HG03442 (cell line): ENCODE results near the gene FAM120B.
A peak's percentile ranks its signal among the peaks of the same experiment; 100 is the strongest.

Source experiments
- ATAC-seq: cut with Tn5 transposase; IDR thresholded peaks from one replicate; pipeline ENCODE4 v1.9.1; 2021; ENCODE audit warnings: mild to moderate bottlenecking, moderate library complexity; ENCODE audit not compliant: unreplicated experiment

Gene FAM120B

DNA sequence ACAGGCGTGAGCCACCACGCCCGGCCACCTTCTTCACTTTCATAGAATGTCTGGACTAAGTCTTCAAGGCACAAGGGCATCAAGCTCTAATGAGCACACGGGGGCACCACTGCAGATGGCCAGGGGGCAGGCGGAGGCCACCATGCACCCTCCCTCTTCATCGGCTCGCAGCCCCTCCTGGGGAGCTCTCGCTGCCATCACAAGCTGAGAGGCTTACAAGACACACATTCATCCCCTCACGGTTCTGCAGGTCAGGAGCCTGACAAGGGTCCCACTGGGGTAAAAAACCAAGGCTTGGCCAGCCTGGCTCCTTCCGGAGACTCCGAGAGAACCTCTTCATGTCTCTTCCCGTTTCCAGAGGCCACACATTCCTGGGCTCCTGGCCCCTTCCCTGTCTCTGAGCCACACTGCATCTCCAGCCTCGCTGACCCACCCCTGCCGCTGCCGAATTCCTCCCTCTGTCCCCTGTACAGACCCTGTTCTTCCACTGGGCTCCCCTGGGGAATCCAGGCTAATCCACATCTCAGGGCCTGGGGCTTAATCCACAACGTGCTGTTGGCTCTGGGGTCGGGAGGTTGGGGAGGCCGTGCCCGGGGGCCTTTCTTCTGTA is 35.5 kb upstream of the FAM120B start:
- ATAC-seq = no peak

DNA sequence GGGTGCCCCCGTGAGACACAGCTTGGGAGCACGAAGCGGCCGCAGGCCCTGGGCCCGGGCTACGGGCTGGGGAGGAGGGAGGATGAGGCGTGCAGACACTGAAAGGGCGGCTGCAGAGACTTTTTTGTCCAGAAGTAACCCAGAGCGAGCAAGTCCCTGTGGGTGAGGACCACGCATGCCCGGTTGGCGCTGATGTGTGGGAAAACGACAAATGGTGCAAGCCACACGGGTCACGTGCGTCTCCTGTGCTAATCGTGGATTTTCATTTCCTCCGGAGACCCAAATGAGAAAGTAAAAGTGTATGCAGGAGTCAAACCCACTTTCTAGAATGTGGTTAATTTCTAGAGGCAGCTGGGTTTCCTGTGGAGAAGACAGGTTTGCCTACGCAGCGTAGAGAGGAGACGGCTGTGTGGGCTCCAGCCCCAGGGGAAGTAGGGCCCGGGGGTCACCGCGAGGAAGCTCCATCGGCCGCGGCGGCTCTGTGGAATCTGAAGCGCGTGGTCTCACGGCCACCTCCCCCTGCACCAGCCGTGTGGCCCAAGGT is 34.7 kb upstream of the FAM120B start:
- peak; percentile 94 for ATAC-seq

DNA sequence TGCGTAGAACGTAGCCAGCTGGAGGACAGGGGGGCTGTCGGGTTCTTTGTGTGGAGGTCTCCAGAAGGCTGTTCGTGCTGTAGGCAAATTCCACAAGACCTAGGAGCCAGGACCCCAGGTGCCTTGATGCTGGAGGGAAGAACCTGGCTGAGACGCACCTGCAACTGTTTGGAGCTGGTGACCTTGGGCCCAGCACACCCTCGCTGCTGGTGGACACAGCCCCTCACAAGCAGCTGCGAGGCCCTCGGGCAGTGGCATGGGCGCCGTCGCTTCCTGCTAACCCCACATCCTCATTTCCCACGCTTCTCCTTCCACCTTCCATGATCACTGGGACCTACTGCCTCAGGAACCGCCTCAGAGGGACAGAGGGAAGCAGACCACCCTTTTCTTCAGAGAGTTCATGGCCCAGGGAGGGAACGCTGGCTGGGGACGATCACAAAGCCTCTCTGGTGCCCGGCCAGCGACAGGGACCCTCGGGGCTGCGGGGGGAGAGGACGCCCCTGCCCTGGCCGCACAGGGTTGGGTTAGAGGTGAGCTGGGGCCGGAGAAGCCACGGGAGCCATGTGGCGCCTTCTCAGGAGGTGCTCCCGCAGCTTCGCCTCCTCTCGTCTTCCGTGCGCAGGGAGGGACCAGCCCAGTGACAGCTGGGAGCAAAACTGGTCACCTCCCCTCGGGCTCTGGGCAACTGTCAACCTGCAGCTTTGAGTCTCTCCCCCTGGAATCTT is 34.1 kb upstream of the FAM120B start:
- no peak for ATAC-seq

DNA sequence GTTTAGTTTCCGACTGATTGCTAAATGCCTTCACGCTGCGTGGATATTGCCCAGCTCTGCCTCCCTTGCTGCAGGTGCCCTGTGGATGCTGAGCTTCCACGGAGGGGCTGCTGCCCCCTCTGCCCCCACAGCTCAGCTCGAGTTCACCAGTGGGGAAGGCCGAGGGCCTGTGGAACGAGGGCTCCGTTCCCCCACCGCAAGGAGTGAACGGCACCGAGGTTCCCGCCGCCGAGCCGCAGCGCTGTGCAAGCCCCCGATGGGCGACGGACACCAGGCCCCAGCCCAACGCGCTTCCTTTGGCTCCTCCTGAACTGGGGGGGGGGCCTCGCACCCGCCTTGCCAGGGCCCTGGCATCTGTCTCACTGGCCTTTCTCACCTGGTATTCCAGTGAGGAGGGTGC is 33.4 kb upstream of the FAM120B start:
- ATAC-seq = no peak

DNA sequence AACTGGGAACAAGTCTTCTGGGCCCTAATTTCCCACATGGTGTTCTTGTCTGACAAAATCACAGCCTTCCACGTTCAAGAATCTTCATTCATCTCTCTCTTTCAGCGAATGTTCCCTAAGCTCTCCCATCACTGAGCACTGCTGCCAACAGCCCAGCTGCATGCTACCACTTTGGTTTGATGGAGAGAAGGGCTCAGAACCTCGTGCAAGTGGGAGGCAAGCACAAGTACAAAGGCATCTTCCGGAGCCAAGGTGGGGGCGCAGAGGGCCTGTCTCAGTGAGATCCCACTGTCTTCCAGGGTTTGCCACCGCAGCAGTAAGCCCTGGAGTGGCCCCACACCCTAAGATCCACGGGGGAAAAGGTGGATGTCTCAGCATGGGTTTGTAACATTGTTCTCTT is 32.9 kb upstream of the FAM120B start:
- ATAC-seq = no peak

DNA sequence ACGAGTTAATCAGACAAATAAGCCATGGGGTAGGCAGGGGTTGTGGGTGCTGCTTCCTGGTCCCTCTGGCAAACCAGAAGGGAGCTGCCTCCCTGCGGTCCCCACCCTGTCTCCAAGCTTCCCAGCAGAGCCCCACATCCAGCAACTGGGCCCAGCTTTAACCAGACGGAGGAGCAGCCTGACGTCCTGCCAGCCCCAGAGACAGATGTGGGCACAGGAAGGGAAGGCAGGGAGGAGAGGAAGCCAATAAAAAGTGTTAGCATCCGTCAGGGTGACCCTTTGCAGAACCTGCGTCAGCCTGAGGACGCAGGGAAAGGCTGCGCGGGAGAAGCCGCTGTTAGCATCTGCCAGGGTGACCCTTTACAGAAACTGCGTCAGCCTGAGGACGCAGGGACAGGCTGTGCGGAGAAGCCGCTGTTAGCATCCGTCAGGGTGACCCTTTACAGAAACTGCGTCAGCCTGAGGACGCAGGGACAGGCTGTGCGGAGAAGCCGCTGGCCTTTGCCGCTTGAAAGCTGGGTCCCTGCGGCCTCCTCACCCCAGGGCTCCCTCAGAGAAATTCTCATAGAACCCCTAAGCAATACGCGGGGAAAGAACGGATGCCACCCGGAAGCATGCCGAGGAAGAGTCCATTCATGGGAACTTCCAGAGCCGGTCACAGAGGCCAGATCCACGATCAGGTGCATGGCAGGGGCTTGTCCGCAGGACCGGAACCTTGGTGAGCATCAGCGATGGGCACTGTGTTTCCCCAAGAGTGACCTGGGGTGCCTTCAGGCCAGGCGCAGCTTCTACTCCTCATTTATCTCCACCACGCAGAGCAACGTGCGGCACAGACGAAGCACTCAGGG is 31.6 kb upstream of the FAM120B start:
- ATAC-seq = no peak

GRCh38 chr6:170276369-170277057 is 30.0 kb upstream of the FAM120B start:
- ATAC-seq = no peak

GRCh38 chr6:170277893-170278742 is 28.4 kb upstream of the FAM120B start:
- ATAC-seq = no peak

- no peak for ATAC-seq
Observed at GRCh38 chr6:170278743-170279094, 27.8 kb upstream of the FAM120B start.

- no peak for ATAC-seq
Observed at GRCh38 chr6:170279426-170279825, 27.1 kb upstream of the FAM120B start.

- ATAC-seq = peak; percentile 57
Observed at GRCh38 chr6:170279977-170280688, 26.4 kb upstream of the FAM120B start.

GRCh38 chr6:170280689-170281045 is 25.9 kb upstream of the FAM120B start:
- ATAC-seq = no peak

DNA sequence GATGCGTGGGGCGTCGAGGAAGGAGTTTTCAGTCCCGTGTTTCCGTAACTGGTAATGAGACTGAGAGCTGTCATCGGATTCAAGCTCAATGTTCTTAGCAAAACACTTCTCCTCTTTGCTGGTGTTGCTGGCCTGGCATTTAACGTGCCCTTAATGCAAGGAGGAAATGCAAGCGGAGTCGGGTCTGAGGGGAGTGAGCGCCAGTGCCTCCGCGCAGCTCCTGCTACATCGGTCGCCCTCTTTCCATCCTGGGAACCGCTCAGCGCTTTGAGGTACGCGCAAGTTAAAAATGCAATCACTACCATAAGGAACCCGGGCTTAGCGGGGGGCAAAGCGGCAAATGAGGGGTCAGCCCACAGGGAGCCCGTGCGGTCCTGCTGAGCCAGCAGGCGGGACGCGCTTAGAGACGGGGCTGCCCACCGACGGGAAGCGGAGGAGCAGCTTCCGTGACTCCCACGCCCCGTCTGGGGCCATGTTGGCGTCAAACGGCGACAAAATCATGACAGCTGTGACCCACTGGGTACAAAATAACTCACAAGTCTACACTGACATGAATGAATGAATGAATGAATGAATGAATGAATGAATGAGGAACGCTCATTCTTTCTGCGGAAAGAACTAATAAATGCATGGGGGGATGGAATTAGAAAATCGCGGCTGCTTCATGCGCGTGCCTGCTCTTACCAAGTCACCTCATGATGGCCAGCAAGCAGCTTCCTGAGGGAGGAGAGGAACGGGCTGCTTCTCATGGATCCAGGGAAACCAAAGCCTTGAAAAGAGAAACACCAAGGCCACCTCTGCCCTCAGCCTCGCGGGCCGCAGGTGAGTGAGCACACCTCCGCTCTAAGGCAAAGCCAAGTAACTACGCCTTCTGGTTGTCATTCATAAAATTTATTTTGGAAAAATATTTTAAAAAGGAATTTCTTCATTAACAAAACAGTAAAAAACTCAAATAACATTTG is 24.9 kb upstream of the FAM120B start:
- ATAC-seq = no peak

DNA sequence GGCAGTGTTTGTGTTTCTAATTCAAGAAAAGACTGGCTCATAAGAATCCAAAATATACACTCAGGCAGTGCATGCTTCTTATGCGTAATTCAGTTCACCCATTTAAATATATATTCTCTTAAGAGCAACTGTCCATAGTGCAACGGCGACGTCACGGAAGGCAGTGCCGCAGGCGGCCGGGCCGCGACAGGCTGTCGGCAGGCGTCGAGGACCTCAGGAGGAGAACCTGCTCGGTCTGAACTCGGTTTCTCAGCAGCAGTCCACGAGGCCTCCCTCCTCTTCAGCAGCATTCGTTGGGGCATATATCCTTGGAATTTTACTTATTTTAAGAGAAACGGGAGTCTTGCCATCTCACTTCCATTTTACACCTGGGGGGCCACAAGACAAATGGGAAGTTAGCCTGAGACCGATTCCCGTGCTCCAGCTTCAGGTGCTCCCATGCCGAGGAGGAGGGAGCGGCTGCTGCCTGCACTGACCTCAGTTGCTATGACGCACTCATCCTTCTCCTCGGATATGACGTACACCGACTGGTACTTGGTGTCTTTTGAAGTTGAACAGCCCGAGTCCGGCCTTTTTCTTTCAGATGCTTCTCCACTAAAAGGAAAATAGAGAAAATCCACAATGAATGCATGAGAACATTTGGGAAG is 23.9 kb upstream of the FAM120B start:
- no peak for ATAC-seq

GRCh38 chr6:170283212-170284081 is 23.1 kb upstream of the FAM120B start:
- no peak for ATAC-seq

- ATAC-seq = no peak
Observed at GRCh38 chr6:170284126-170284773, 22.3 kb upstream of the FAM120B start.
